ENCODE data around the gene JAKMIP2. TPM values are rescaled to one million over a fixed set of nuclear protein-coding genes. Genes with fewer than 3 reads are reported as not detected.
"Not testable (repeated sequence)": the region's sequence is repeated elsewhere in the genome, so short reads cannot be mapped to it uniquely, and the experiment has no call there.

Gene JAKMIP2
- total RNA-seq, 1 experiment from 2014 or later, result 39.5 TPM

DNA sequence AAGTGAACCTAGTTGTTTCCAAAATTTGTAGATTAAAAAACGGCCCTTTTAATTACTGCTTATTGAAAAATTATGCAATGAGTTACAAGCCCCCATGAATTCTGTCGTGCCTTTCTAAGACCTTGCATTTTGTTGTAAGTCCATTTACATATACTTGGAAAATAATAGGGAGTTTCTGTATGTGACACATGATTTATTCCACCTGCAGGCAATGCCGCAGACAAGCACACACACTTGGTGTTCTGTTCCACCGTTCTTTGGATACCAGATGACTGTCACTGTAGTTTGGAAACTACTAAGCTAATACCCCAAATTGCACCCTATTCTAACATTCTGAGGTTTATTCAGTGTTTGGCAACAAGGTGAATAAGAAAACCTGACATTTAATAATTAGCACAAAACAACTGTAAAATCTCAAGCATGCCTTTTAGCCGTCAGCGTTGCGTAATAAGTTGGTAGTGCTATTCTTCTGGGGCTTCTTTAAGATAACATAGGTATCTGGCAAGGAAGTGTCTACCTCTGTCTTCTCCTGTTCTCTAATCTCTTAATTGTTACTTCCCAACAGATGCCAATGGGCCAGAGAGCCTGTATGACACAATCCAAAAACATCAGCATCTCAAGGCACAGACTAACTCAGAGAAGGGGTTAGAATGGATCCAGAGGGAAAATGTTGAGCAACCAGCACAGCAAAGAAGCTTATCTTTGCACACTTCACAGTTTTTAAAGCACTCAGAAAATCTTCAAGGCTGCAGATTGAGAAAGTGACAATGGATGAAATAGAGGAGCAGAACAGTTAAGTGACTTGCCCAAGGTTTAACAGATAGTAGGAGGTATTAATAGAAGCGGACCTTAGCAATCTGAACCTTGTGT is 224.4 kb downstream of the JAKMIP2 start:
- no peaks in the 10 kb centered on the region for H3K9me3 ChIP-seq (ENCODE audit: low read length)

GRCh38 chr5:147555176-147555575 is 227.4 kb downstream of the JAKMIP2 start:
- H2AFZ ChIP-seq (ENCODE audit: low read length), result no peak overlapping the region
- no peak overlapping the region for H3K4me2 ChIP-seq (ENCODE audit: low read depth, low read length, poor library complexity, severe bottlenecking)
- no peaks in the 10 kb centered on the region for H3K9me2 ChIP-seq (replicated peaks; ENCODE audit: insufficient read depth, low read length)
- H3K79me2 ChIP-seq (ENCODE audit: low read length), result no peaks in the 10 kb centered on the region
- H3K36me3 ChIP-seq (ENCODE audit: insufficient read depth, low read length), result no peaks in the 10 kb centered on the region
- no peak overlapping the region for H3K4me3 ChIP-seq (ENCODE audit: low read length)
- no peaks in the 10 kb centered on the region for H3K9me3 ChIP-seq (ENCODE audit: low read length)
- no peak overlapping the region for H3K9ac ChIP-seq (ENCODE audit: low read length)
- no peak for DNase-seq
- H3K4me1 ChIP-seq (ENCODE audit: low read length), result no peaks in the 10 kb centered on the region
- no peaks in the 10 kb centered on the region for H4K20me1 ChIP-seq (ENCODE audit: insufficient read depth, low read depth, low read length)
- H3K27ac ChIP-seq (ENCODE audit: low read length), result no peak overlapping the region
- no peaks in the 10 kb centered on the region for H3K27me3 ChIP-seq (ENCODE audit: low read length)

More for the DNA sequence above, 224.4 kb downstream of the JAKMIP2 start:
- no peak overlapping the region for H3K4me3 ChIP-seq (ENCODE audit: low read length)
- H3K36me3 ChIP-seq (ENCODE audit: insufficient read depth, low read length), result no peaks in the 10 kb centered on the region
- no peaks in the 10 kb centered on the region for H3K27me3 ChIP-seq (ENCODE audit: low read length)
- no peak overlapping the region for H3K4me2 ChIP-seq (ENCODE audit: low read depth, low read length, poor library complexity, severe bottlenecking)
- no peak for DNase-seq
- H3K27ac ChIP-seq (ENCODE audit: low read length), result no peak overlapping the region
- H3K9ac ChIP-seq (ENCODE audit: low read length), result no peak overlapping the region
- H3K79me2 ChIP-seq (ENCODE audit: low read length), result no peaks in the 10 kb centered on the region
- no peaks in the 10 kb centered on the region for H3K9me2 ChIP-seq (replicated peaks; ENCODE audit: insufficient read depth, low read length)
- H4K20me1 ChIP-seq (ENCODE audit: insufficient read depth, low read depth, low read length), result no peaks in the 10 kb centered on the region
- H2AFZ ChIP-seq (ENCODE audit: low read length), result no peak overlapping the region
- H3K4me1 ChIP-seq (ENCODE audit: low read length), result no peaks in the 10 kb centered on the region

DNA sequence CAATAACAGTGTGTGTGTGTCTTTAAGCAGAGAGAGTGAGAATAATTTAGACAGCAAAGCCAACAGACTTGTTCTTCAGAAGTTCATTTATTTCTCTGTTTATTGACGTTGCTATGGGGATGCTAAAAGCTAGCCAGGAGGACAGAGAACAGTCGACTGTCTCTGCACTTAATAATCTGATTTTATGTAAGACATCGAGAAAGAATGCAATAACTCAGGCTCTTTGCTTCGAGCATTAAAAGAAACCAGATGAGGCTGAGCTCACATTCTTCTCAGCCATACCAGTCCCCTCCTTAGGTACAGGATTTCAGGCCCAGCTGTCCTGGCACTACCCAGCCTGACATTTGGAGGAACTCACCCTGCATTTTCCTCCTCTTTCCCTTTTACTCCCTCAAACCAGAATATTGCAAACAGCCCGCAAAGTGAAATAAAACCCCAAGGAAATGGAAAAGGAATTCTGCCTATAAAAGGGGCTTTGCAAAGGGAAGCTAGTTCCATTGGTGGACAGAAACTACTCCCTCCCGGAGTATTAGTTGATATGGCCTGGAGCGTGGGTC is 228.2 kb downstream of the JAKMIP2 start:
- H3K27me3 ChIP-seq (ENCODE audit: low read length), result no peaks in the 10 kb centered on the region
- no peak overlapping the region for H3K4me3 ChIP-seq (ENCODE audit: low read length)
- no peaks in the 10 kb centered on the region for H3K79me2 ChIP-seq (ENCODE audit: low read length)
- H3K9me2 ChIP-seq (replicated peaks; ENCODE audit: insufficient read depth, low read length), result no peaks in the 10 kb centered on the region
- no peaks in the 10 kb centered on the region for H3K9me3 ChIP-seq (ENCODE audit: low read length)
- H4K20me1 ChIP-seq (ENCODE audit: insufficient read depth, low read depth, low read length), result no peaks in the 10 kb centered on the region
- no peaks in the 10 kb centered on the region for H3K4me1 ChIP-seq (ENCODE audit: low read length)
- no peak overlapping the region for H3K27ac ChIP-seq (ENCODE audit: low read length)
- no peak overlapping the region for H2AFZ ChIP-seq (ENCODE audit: low read length)
- no peak overlapping the region for H3K4me2 ChIP-seq (ENCODE audit: low read depth, low read length, poor library complexity, severe bottlenecking)
- H3K36me3 ChIP-seq (ENCODE audit: insufficient read depth, low read length), result no peaks in the 10 kb centered on the region
- H3K9ac ChIP-seq (ENCODE audit: low read length), result no peak overlapping the region
- no peak for DNase-seq

DNA sequence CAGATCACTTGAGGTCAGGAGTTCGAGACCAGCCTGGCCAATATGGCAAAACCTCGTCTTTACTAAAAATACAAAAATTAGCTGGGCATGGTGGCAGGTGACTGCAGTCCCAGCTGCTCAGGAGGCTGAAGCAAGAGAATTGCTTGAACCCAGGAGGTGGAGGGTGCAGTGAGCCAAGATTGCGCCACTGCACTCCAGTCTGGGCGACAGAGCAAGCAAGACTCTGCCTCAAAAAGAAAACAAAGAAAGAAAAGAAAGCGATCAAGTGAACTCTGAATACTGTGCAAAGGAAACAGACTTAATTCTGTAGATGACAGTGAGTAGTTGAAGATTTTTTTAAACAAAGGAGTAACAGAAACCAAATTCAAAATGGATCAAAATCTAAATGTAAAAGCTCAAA is 228.7 kb downstream of the JAKMIP2 start:
- not testable (repeated sequence) for H4K20me1 ChIP-seq (ENCODE audit: insufficient read depth, low read depth, low read length); H3K4me1 ChIP-seq (ENCODE audit: low read length); H3K4me2 ChIP-seq (ENCODE audit: low read depth, low read length, poor library complexity, severe bottlenecking); H3K79me2 ChIP-seq (ENCODE audit: low read length); H3K4me3 ChIP-seq (ENCODE audit: low read length); H3K36me3 ChIP-seq (ENCODE audit: insufficient read depth, low read length); H3K9ac ChIP-seq (ENCODE audit: low read length); H3K27me3 ChIP-seq (ENCODE audit: low read length); H3K9me3 ChIP-seq (ENCODE audit: low read length); H3K9me2 ChIP-seq (replicated peaks; ENCODE audit: insufficient read depth, low read length); H3K27ac ChIP-seq (ENCODE audit: low read length); DNase-seq; H2AFZ ChIP-seq (ENCODE audit: low read length)

DNA sequence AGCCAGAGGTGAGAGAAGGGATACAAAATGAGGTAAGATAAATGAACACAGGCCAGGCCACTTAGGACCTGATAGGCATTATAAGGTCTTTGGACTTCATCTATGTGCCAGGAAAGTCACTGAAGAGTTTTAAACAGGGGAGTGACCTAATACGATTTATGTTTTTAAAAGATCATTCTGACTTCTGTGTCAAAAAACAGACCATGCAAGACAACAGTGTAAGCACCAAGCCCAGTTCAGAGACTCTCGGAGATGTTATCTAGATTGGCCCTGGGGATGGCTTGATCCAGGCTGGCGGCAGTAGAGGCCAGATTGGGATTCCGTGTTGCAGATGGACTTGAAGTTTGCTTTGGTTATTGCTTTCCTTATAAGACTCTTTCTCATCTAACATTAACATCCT is 229.6 kb downstream of the JAKMIP2 start:
- no peaks in the 10 kb centered on the region for H3K9me2 ChIP-seq (replicated peaks; ENCODE audit: insufficient read depth, low read length)
- no peaks in the 10 kb centered on the region for H4K20me1 ChIP-seq (ENCODE audit: insufficient read depth, low read depth, low read length)
- H3K36me3 ChIP-seq (ENCODE audit: insufficient read depth, low read length), result no peaks in the 10 kb centered on the region
- no peak overlapping the region for H3K4me2 ChIP-seq (ENCODE audit: low read depth, low read length, poor library complexity, severe bottlenecking)
- no peaks in the 10 kb centered on the region for H3K27me3 ChIP-seq (ENCODE audit: low read length)
- no peak overlapping the region for H3K9ac ChIP-seq (ENCODE audit: low read length)
- H3K79me2 ChIP-seq (ENCODE audit: low read length), result no peaks in the 10 kb centered on the region
- H3K27ac ChIP-seq (ENCODE audit: low read length), result no peak overlapping the region
- H3K4me1 ChIP-seq (ENCODE audit: low read length), result no peaks in the 10 kb centered on the region
- H3K4me3 ChIP-seq (ENCODE audit: low read length), result no peak overlapping the region
- DNase-seq, result no peak
- no peak overlapping the region for H2AFZ ChIP-seq (ENCODE audit: low read length)
- H3K9me3 ChIP-seq (ENCODE audit: low read length), result no peaks in the 10 kb centered on the region

GRCh38 chr5:147551677-147552076 is 230.9 kb downstream of the JAKMIP2 start:
- H3K9me3 ChIP-seq (ENCODE audit: low read length), result no peaks in the 10 kb centered on the region
- no peaks in the 10 kb centered on the region for H3K4me1 ChIP-seq (ENCODE audit: low read length)
- no peak for DNase-seq
- H4K20me1 ChIP-seq (ENCODE audit: insufficient read depth, low read depth, low read length), result no peaks in the 10 kb centered on the region
- H3K36me3 ChIP-seq (ENCODE audit: insufficient read depth, low read length), result no peaks in the 10 kb centered on the region
- H3K9ac ChIP-seq (ENCODE audit: low read length), result no peak overlapping the region
- no peak overlapping the region for H3K4me3 ChIP-seq (ENCODE audit: low read length)
- H3K27ac ChIP-seq (ENCODE audit: low read length), result no peak overlapping the region
- H3K27me3 ChIP-seq (ENCODE audit: low read length), result no peaks in the 10 kb centered on the region
- no peak overlapping the region for H2AFZ ChIP-seq (ENCODE audit: low read length)
- no peaks in the 10 kb centered on the region for H3K9me2 ChIP-seq (replicated peaks; ENCODE audit: insufficient read depth, low read length)
- H3K4me2 ChIP-seq (ENCODE audit: low read depth, low read length, poor library complexity, severe bottlenecking), result no peak overlapping the region
- no peaks in the 10 kb centered on the region for H3K79me2 ChIP-seq (ENCODE audit: low read length)

- H3K27ac ChIP-seq (ENCODE audit: low read length), result no peak overlapping the region
- H3K9ac ChIP-seq (ENCODE audit: low read length), result no peak overlapping the region
Measured at GRCh38 chr5:147547730-147548129, 234.8 kb downstream of the JAKMIP2 start.

DNA sequence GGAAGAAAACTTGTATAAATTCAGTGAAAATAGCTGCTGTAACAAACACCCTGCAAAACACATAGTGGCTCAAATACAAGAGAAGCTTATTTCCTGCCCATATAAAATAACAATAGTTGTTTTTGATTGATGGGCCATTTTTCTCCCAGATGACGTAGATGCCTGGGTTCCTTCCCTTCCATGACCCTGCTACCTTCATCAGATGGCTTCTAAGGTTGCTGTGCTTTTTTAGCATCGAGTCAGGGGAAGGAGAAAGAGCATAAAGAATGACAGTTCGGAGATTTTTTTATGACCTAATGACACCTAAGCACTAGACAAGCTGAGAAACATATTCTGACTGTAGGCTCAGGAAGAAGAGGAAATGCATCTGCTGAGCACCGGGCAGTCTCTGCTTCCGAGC is 238.0 kb downstream of the JAKMIP2 start:
- Histone ChIP-seq H3K4me3 (ENCODE audit: low read length) (no peak overlapping the region), H3K9ac (ENCODE audit: low read length) (no peak overlapping the region), H3K36me3 (ENCODE audit: insufficient read depth, low read length) (no peaks in the 10 kb centered on the region), H3K79me2 (ENCODE audit: low read length) (no peaks in the 10 kb centered on the region), H3K4me1 (ENCODE audit: low read length) (peaks cover 22% of the 10 kb centered on the region), H3K9me2 (replicated peaks; ENCODE audit: insufficient read depth, low read length) (no peaks in the 10 kb centered on the region), H3K4me2 (ENCODE audit: low read depth, low read length, poor library complexity, severe bottlenecking) (no peak overlapping the region), H3K27me3 (ENCODE audit: low read length) (no peaks in the 10 kb centered on the region), H3K27ac (ENCODE audit: low read length) (no peak overlapping the region), H2AFZ (ENCODE audit: low read length) (no peak overlapping the region), H4K20me1 (ENCODE audit: insufficient read depth, low read depth, low read length) (no peaks in the 10 kb centered on the region), H3K9me3 (ENCODE audit: low read length) (no peaks in the 10 kb centered on the region)
- DNase-seq, result no peak

More at GRCh38 chr5:147547730-147548129, 234.8 kb downstream of the JAKMIP2 start:
- DNase-seq, result no peak
- H4K20me1 ChIP-seq (ENCODE audit: insufficient read depth, low read depth, low read length), result no peaks in the 10 kb centered on the region
- no peaks in the 10 kb centered on the region for H3K9me2 ChIP-seq (replicated peaks; ENCODE audit: insufficient read depth, low read length)
- H3K4me3 ChIP-seq (ENCODE audit: low read length), result no peak overlapping the region
- peaks cover 19% of the 10 kb centered on the region for H3K4me1 ChIP-seq (ENCODE audit: low read length)
- no peak overlapping the region for H2AFZ ChIP-seq (ENCODE audit: low read length)
- H3K27me3 ChIP-seq (ENCODE audit: low read length), result no peaks in the 10 kb centered on the region
- no peaks in the 10 kb centered on the region for H3K9me3 ChIP-seq (ENCODE audit: low read length)
- H3K36me3 ChIP-seq (ENCODE audit: insufficient read depth, low read length), result no peaks in the 10 kb centered on the region
- no peaks in the 10 kb centered on the region for H3K79me2 ChIP-seq (ENCODE audit: low read length)
- H3K4me2 ChIP-seq (ENCODE audit: low read depth, low read length, poor library complexity, severe bottlenecking), result no peak overlapping the region

Data from Karpas-422 (cell line).